Psoas muscle (tissue), 8 donors: ENCODE data around the gene UIMC1. TPM values are rescaled to one million over a fixed set of nuclear protein-coding genes. Genes with fewer than 3 reads are reported as not detected.

Experiments used
- ATAC-seq, 4 donors: fragments of 200-7000 bp; cut with Tn5 transposase; one replicate each; pipeline ENCODE4 v1.9.1; 2020; ENCODE audit warnings: moderate library complexity in 3 of 4, mild to moderate bottlenecking in 2 of 4
- DNase-seq, 2 donors: peaks; one replicate each; pipeline ENCODE4 v3.0.0-alpha.2; 2020
- H3K27ac ChIP-seq: fragments of 200-600 bp; one replicate; pipeline ENCODE4 v1.8.0; 2022
- H3K27me3 ChIP-seq, 3 donors: fragments of 200-600 bp in 1 of 3; one replicate each; pipeline versions ENCODE4 v1.6.1 to v1.8.0; 2013 to 2022; ENCODE audit warnings: low read length in 2 of 3, mild to moderate bottlenecking in 2 of 3, moderate library complexity in 1 of 3; ENCODE audit not compliant: insufficient read depth in 3 of 3
- H3K36me3 ChIP-seq, 2 donors: fragments of 200-600 bp in 1 of 2; one replicate each; pipeline versions ENCODE4 v1.6.1 to v1.8.0; 2013 to 2022; ENCODE audit warnings: low read depth in 1 of 2, mild to moderate bottlenecking in 1 of 2, moderate library complexity in 1 of 2; ENCODE audit not compliant: insufficient read depth in 1 of 2
- H3K4me1 ChIP-seq: fragments of 200-600 bp; one replicate; pipeline ENCODE4 v1.8.0; 2022
- H3K4me3 ChIP-seq: fragments of 200-600 bp; one replicate; pipeline ENCODE4 v1.8.0; 2022; ENCODE audit warnings: mild to moderate bottlenecking
- H3K9me3 ChIP-seq: fragments of 200-600 bp; one replicate; pipeline ENCODE4 v1.8.0; 2022
- WGBS, 3 donors: extraction: QIAGEN DNeasy Blood & Tissue Kit; methylation state at CpG; one replicate each; pipeline versions ENCODE4 v1.1.6 to v1.1.7; 2013; 5-methylcytosine and 5-hydroxymethylcytosine counted together
- intact Hi-C, 2 donors: fragments of 100-400 bp; cut with DNase I; formaldehyde crosslinking; loops; one replicate each; pipeline versions ENCODE4 v1.11.0 to v1.14.2; 2022
- polyA plus RNA-seq, 3 donors: library from polyadenylated mRNA; stranded (reverse); fragments of 200-250 nt; gene quantifications; one replicate each; pipeline ENCODE4 v1.2.3, GENCODE V29; 2013
- total RNA-seq, 4 donors: library from RNA; stranded (reverse); fragmentation: NEBNext Ultra II Directional in 2 of 4; extraction: Animal tissue kit (Norgen Biotek cat#: 25700) in 2 of 4; gene quantifications; one replicate each; pipeline versions ENCODE4 v1.2.1 to v1.2.4, GENCODE V29; 2021 to 2023
- TF ChIP-seq, protein P1 (sequence below): fragments of 200-600 bp; IDR thresholded peaks from one replicate; pipeline ENCODE4 v1.8.0; 2022; ENCODE audit warnings: antibody characterized with exemption
- donor health status: healthy with polysubstance abuse.
- donor health status: DM: no; HTN: no; CAD: no; lungs with moderate emphysema.
- donor health status: Bipolar disorder and iron deficiency.
- donor health status: healthy.
- donor health status: DM: yes; HTN: yes; CAD: no.
- donor health status: DM: no; HTN: no; CAD: no.
- donor health status: DM: no; HTN: no; CAD: no.
- donor health status: DM: yes; HTN: yes; CAD: no.

The UIMC1 gene
- total and polyA plus RNA-seq, 7 donors: 12.7 to 40.0 (median 26.1) TPM

DNA sequence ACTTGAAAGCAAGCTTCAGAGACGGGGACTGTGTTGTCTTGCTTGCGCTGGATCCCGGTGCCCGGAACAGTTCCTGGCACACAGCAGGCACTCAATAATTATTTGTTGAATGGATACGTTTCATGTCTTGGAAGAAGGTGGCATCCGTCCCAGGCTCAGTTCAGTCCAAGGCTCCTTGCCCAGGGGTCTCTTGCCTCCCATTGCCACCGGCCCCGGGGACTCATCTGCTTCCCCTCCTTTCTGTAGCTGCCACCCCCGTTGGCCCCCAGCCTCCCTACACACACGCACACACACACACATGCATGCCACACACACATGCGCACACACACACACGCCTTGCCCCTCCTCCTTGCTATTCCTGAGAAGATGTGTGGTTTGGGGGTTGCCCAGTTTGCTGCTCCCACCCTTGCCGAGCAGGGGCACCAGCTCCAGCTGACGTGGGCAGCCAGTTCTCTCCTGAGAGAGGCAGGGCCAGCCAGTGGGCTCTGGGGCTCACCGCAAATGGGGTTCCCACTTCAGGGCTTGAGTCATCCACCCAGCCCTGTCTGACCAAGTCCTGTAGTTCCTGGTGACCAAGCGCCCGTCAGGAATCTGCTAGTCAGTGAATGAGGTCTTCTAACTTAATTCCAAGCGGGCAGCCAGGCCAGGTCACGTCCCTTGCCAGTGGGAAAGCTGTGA, 149.2 kb downstream of the UIMC1 start:
- Histone ChIP-seq H3K9me3 (no peaks in the 10 kb centered on the region), H3K36me3 (no peaks in the 10 kb centered on the region), H3K4me1 (no peaks in the 10 kb centered on the region), H3K4me3 (no peak overlapping the region), H3K27me3 (peaks cover 0 to 27% (median 4%) of the 10 kb centered on the region in 3 donors), H3K27ac (no peak overlapping the region)
- ATAC-seq: no peak
- TF ChIP-seq, protein P1, sequence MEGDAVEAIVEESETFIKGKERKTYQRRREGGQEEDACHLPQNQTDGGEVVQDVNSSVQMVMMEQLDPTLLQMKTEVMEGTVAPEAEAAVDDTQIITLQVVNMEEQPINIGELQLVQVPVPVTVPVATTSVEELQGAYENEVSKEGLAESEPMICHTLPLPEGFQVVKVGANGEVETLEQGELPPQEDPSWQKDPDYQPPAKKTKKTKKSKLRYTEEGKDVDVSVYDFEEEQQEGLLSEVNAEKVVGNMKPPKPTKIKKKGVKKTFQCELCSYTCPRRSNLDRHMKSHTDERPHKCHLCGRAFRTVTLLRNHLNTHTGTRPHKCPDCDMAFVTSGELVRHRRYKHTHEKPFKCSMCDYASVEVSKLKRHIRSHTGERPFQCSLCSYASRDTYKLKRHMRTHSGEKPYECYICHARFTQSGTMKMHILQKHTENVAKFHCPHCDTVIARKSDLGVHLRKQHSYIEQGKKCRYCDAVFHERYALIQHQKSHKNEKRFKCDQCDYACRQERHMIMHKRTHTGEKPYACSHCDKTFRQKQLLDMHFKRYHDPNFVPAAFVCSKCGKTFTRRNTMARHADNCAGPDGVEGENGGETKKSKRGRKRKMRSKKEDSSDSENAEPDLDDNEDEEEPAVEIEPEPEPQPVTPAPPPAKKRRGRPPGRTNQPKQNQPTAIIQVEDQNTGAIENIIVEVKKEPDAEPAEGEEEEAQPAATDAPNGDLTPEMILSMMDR: no peak
- intact Hi-C loops: no loop called here
- no peak for DNase-seq
- WGBS, 3 donors: 61 to 68% (median 62%) methylated on average over 19 of the region's 19 CpGs

- TF ChIP-seq, protein P1: no peak
- WGBS, 3 donors: 48 to 61% (median 58%) methylated on average over 8 of the region's 8 CpGs
- H3K36me3 ChIP-seq: no peaks in the 10 kb centered on the region
- ATAC-seq (no peak), DNase-seq (no peak)
- no peaks in the 10 kb centered on the region for H3K9me3 ChIP-seq
- no peak overlapping the region for H3K27ac ChIP-seq
- H3K4me1 ChIP-seq: no peaks in the 10 kb centered on the region
- peaks cover 0 to 23% (median 5%) of the 10 kb centered on the region in 3 donors for H3K27me3 ChIP-seq
- no peak overlapping the region for H3K4me3 ChIP-seq
- intact Hi-C loops: no loop called here
Observed at GRCh38 chr5:176856746-176857145, 149.8 kb downstream of the UIMC1 start.

- no peak overlapping the region for H3K4me3 ChIP-seq
- no peaks in the 10 kb centered on the region for H3K4me1 ChIP-seq
- no peaks in the 10 kb centered on the region for H3K36me3 ChIP-seq
- DNase-seq: no peak
- H3K27ac ChIP-seq: no peak overlapping the region
- no peaks in the 10 kb centered on the region for H3K9me3 ChIP-seq
- WGBS, 3 donors: 91 to 94% (median 93%) methylated on average over 17 to 18 of the region's 18 CpGs
- TF ChIP-seq, protein P1: no peak
- ATAC-seq: no peak
- intact Hi-C loops: no loop called here
- H3K27me3 ChIP-seq: peaks cover 0 to 21% (median 8%) of the 10 kb centered on the region in 3 donors
Observed at GRCh38 chr5:176855598-176855997, 151.0 kb downstream of the UIMC1 start.

Other genes starting within 250 kb of the UIMC1 start
- under 1 TPM in 1 of 4 donors, not detected in 3; 0.10 TPM for gene UNC5A, start 196.2 kb downstream of the UIMC1 start, total RNA-seq
- gene UNC5A, start 196.2 kb downstream of the UIMC1 start, polyA plus RNA-seq: under 1 TPM in 2 of 3 donors, not detected in 1; 0.03 to 0.25 TPM
- gene HK3, start 107.4 kb downstream of the UIMC1 start, total RNA-seq: 1 to 10 TPM; 1.7 to 3.1 (median 2.3) TPM
- gene HK3, start 107.4 kb downstream of the UIMC1 start, polyA plus RNA-seq: 1 to 10 TPM; 1.6 to 2.7 (median 2.6) TPM
- gene ZNF346, start 15.9 kb upstream of the UIMC1 start, total RNA-seq: 1 to 10 TPM; 3.5 to 7.9 (median 6.8) TPM
- 1 to 10 TPM; 4.8 to 8.3 (median 5.4) TPM for gene ZNF346, start 15.9 kb upstream of the UIMC1 start, polyA plus RNA-seq
- 1 to 10 TPM; 3.2 to 6.5 (median 4.3) TPM for gene FGFR4, start 80.1 kb upstream of the UIMC1 start, total RNA-seq
- gene FGFR4, start 80.1 kb upstream of the UIMC1 start, polyA plus RNA-seq: 1 to 10 TPM; 1.6 to 4.6 (median 3.1) TPM
- gene NSD1, start 127.0 kb upstream of the UIMC1 start, total RNA-seq: 10 to 100 TPM; 38.5 to 56.2 (median 43.2) TPM
- 10 to 100 TPM in 1 of 3 donors, 1 to 10 TPM in 2; 6.0 to 29.9 (median 6.1) TPM for gene NSD1, start 127.0 kb upstream of the UIMC1 start, polyA plus RNA-seq